ENCODE measurements around the gene CELSR1. TPM values are rescaled to one million over a fixed set of nuclear protein-coding genes. Genes with fewer than 3 reads are reported as not detected.

CELSR1 gene
- total RNA-seq, 1 donor from 2014 or later = 7.7 TPM

- Mint-ChIP-seq H3K36me3 (ENCODE audit: low read depth, unreplicated experiment) (no peaks in the 10 kb centered on the region), H3K27ac (ENCODE audit: unreplicated experiment) (no peak overlapping the region), H3K4me3 (ENCODE audit: unreplicated experiment) (no peak overlapping the region), H3K27me3 (ENCODE audit: unreplicated experiment) (peaks cover 5% of the 10 kb centered on the region), H3K4me1 (ENCODE audit: unreplicated experiment) (no peaks in the 10 kb centered on the region), H3K9me3 (ENCODE audit: unreplicated experiment) (no peaks in the 10 kb centered on the region)
- TF ChIP-seq CTCF (IDR thresholded peaks at IDR 0.05; ENCODE audit: unreplicated experiment) = no peak
- no peak for DNase-seq (ENCODE audit: low spot score)
Measured at GRCh38 chr22:46410291-46410808, 127.1 kb downstream of the CELSR1 start.

GRCh38 chr22:46409631-46410210, 127.7 kb downstream of the CELSR1 start:
- no peak overlapping the region for H3K27ac Mint-ChIP-seq (ENCODE audit: unreplicated experiment)
- H3K4me3 Mint-ChIP-seq (ENCODE audit: unreplicated experiment) = no peak overlapping the region
- H3K36me3 Mint-ChIP-seq (ENCODE audit: low read depth, unreplicated experiment) = no peaks in the 10 kb centered on the region
- no peak for DNase-seq (ENCODE audit: low spot score)
- no peaks in the 10 kb centered on the region for H3K4me1 Mint-ChIP-seq (ENCODE audit: unreplicated experiment)
- no peaks in the 10 kb centered on the region for H3K9me3 Mint-ChIP-seq (ENCODE audit: unreplicated experiment)
- H3K27me3 Mint-ChIP-seq (ENCODE audit: unreplicated experiment) = peaks cover 5% of the 10 kb centered on the region
- TF ChIP-seq CTCF (IDR thresholded peaks at IDR 0.05; ENCODE audit: unreplicated experiment) = no peak

- no peaks in the 10 kb centered on the region for H3K9me3 Mint-ChIP-seq (ENCODE audit: unreplicated experiment)
- peaks cover 5% of the 10 kb centered on the region for H3K27me3 Mint-ChIP-seq (ENCODE audit: unreplicated experiment)
- H3K4me1 Mint-ChIP-seq (ENCODE audit: unreplicated experiment) = no peaks in the 10 kb centered on the region
- no peak for TF ChIP-seq CTCF (IDR thresholded peaks at IDR 0.05; ENCODE audit: unreplicated experiment)
- H3K4me3 Mint-ChIP-seq (ENCODE audit: unreplicated experiment) = no peak overlapping the region
- no peak overlapping the region for H3K27ac Mint-ChIP-seq (ENCODE audit: unreplicated experiment)
- no peak for DNase-seq (ENCODE audit: low spot score)
- no peaks in the 10 kb centered on the region for H3K36me3 Mint-ChIP-seq (ENCODE audit: low read depth, unreplicated experiment)
Measured at GRCh38 chr22:46408568-46409506, 128.6 kb downstream of the CELSR1 start.

GRCh38 chr22:46407748-46408147, 129.7 kb downstream of the CELSR1 start:
- H3K36me3 Mint-ChIP-seq (ENCODE audit: low read depth, unreplicated experiment) = no peaks in the 10 kb centered on the region
- H3K27me3 Mint-ChIP-seq (ENCODE audit: unreplicated experiment) = peaks cover 5% of the 10 kb centered on the region
- peak overlapping the region; percentile 36 for H3K27ac Mint-ChIP-seq (ENCODE audit: unreplicated experiment)
- H3K4me3 Mint-ChIP-seq (ENCODE audit: unreplicated experiment) = no peak overlapping the region
- TF ChIP-seq CTCF (IDR thresholded peaks at IDR 0.05; ENCODE audit: unreplicated experiment) = no peak
- H3K9me3 Mint-ChIP-seq (ENCODE audit: unreplicated experiment) = no peaks in the 10 kb centered on the region
- DNase-seq (ENCODE audit: low spot score) = no peak
- no peaks in the 10 kb centered on the region for H3K4me1 Mint-ChIP-seq (ENCODE audit: unreplicated experiment)

GRCh38 chr22:46406791-46407190, 130.6 kb downstream of the CELSR1 start:
- Mint-ChIP-seq H3K27me3 (ENCODE audit: unreplicated experiment) (peaks cover 5% of the 10 kb centered on the region), H3K27ac (ENCODE audit: unreplicated experiment) (no peak overlapping the region), H3K36me3 (ENCODE audit: low read depth, unreplicated experiment) (no peaks in the 10 kb centered on the region), H3K4me3 (ENCODE audit: unreplicated experiment) (no peak overlapping the region), H3K4me1 (ENCODE audit: unreplicated experiment) (no peaks in the 10 kb centered on the region), H3K9me3 (ENCODE audit: unreplicated experiment) (no peaks in the 10 kb centered on the region)
- no peak for DNase-seq (ENCODE audit: low spot score)
- no peak for TF ChIP-seq CTCF (IDR thresholded peaks at IDR 0.05; ENCODE audit: unreplicated experiment)

Measured in endothelial cell (in vitro differentiated cells).